Activated CD4-positive, alpha-beta T cell treated with anti-CD3 and anti-CD28 coated beads, Interleukin-2, amount 50 U/mL, for 48 hours (primary cell): Measurements from ENCODE around the gene SPON1.
"Not testable (repeated sequence)": the region's sequence is repeated elsewhere in the genome, so short reads cannot be mapped to it uniquely, and the experiment has no call there.

Experiments used
- DNase-seq, 2 experiments: peaks; one replicate each; pipeline ENCODE4 v3.0.0-alpha.2; 2020

Gene SPON1

GRCh38 chr11:14252501-14252900 lies 290.0 kb downstream of the SPON1 start:
- DNase-seq = not testable (repeated sequence)

- no peak for DNase-seq
Observed at GRCh38 chr11:14253421-14253820, 290.9 kb downstream of the SPON1 start.

- DNase-seq = no peak
Observed at GRCh38 chr11:14253840-14254239, 291.3 kb downstream of the SPON1 start.

GRCh38 chr11:14254533-14255237 lies 292.2 kb downstream of the SPON1 start:
- DNase-seq = no peak

- DNase-seq = no peak
Observed at GRCh38 chr11:14255238-14255534, 292.7 kb downstream of the SPON1 start.

- no peak for DNase-seq
Observed at GRCh38 chr11:14258221-14258935, 295.9 kb downstream of the SPON1 start.

- DNase-seq = no peak
Observed at GRCh38 chr11:14259186-14259784, 296.8 kb downstream of the SPON1 start.

GRCh38 chr11:14259878-14260277 lies 297.4 kb downstream of the SPON1 start:
- DNase-seq = no peak

GRCh38 chr11:14261066-14261465 lies 298.5 kb downstream of the SPON1 start:
- DNase-seq = no peak

- no peak for DNase-seq
Observed at GRCh38 chr11:14262271-14262846, 299.8 kb downstream of the SPON1 start.

GRCh38 chr11:14264966-14265365 lies 302.4 kb downstream of the SPON1 start:
- no peak for DNase-seq

GRCh38 chr11:14266622-14267021 lies 304.1 kb downstream of the SPON1 start:
- DNase-seq = no peak

- DNase-seq = no peak
Observed at GRCh38 chr11:14267861-14268635, 305.5 kb downstream of the SPON1 start.

- no peak for DNase-seq
Observed at GRCh38 chr11:14269692-14270573, 307.4 kb downstream of the SPON1 start.

- DNase-seq = peak; percentile 10 to 37
Observed at GRCh38 chr11:14270690-14271542, 308.4 kb downstream of the SPON1 start.

- DNase-seq = no peak
Observed at GRCh38 chr11:14273895-14274294, 311.4 kb downstream of the SPON1 start.

- DNase-seq = no peak
Observed at GRCh38 chr11:14275076-14275475, 312.6 kb downstream of the SPON1 start.

GRCh38 chr11:14278869-14279268 lies 316.3 kb downstream of the SPON1 start:
- not testable (repeated sequence) for DNase-seq

GRCh38 chr11:14288189-14288935 lies 325.8 kb downstream of the SPON1 start:
- DNase-seq = no peak

GRCh38 chr11:14290422-14290821 lies 327.9 kb downstream of the SPON1 start:
- no peak for DNase-seq
